NOMO-1 treated with DMSO at 0.1 percent for 48 hours (cell line): ENCODE data around the gene ARHGAP15.

Source experiments
- DNase-seq: peaks from one replicate; lab custom pipeline; 2025; ENCODE audit not compliant: unreplicated experiment; lab: John Stamatoyannopoulos, UW

Gene ARHGAP15

DNA sequence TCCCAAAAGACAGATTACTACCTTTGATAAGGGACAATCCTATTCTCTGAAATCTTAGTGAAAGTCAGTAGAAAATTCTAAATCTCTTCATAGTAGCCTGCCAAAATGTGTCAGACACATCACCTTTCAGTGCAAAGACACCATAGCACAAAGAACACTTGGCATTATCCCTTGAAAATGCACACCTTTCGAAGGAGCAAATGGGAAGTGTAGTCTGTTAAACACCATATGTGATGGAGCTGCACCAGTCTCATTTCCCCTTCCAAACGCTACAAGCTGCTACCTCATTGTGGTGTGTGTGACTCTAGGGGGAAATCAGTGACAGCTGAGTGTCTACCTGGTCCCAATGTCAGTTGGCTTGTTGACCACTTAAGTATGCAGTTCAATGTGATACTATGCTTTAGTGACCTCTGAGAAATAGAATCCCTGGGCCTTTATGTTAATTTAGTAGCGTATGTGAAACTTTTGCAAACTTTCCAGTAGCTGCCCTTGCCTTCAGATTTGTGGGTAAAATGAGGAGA is 551.7 kb downstream of the ARHGAP15 start:
- no peak for DNase-seq

DNA sequence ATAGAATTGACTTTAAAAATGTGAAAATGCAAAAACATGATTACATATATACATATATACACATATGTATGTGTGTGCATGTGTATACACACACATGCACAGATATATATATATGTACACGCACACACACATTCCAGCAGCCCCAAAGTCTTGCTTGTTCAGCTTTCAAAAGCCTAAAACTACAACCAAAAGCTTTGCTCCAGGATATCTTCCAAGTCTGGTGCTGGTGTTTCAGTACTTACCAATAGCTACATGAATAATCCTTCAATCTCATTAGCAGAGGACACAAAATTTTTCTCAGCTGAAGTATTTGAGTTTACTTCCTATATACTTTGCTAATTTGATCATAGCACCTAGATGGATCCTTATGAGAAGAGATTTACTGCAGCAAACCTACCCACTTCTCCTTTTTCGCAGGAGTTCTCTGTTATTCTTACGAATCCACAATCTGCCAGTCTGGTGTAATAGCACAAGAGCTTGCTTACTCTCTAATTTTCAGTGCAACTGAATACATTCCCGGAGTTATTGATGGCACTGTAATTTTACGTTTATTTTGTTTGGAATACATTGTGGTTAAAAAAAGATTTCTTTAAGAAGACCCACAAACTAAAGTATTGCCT is 553.3 kb downstream of the ARHGAP15 start:
- DNase-seq = peak; percentile 90

- DNase-seq = no peak
Measured at GRCh38 chr2:143683977-143684376, 554.8 kb downstream of the ARHGAP15 start.

GRCh38 chr2:143684551-143685320 is 555.5 kb downstream of the ARHGAP15 start:
- no peak for DNase-seq

- DNase-seq = no peak
Measured at GRCh38 chr2:143685421-143686078, 556.3 kb downstream of the ARHGAP15 start.

- DNase-seq = peak; percentile 30
Measured at GRCh38 chr2:143686585-143687164, 557.5 kb downstream of the ARHGAP15 start.

DNA sequence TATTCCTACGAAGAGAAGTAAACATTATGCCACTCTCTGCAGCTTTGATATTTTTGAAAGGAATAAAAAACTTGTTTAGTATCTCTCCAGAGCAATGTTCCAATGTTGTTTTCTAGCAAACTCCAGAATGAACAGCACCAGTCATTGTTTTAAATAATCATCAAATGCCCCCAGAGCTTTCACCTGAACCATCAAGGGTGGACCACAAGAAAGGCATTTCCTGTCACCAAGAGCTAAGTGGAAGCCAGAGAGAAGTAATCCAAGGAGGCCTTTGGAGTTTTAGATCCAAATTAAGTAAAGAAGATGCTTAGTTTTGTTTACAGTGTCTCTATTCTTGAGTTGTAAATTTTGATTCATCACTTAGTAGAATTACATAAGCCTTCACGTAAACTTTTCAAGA is 559.0 kb downstream of the ARHGAP15 start:
- DNase-seq = no peak

GRCh38 chr2:143688815-143689214 is 559.6 kb downstream of the ARHGAP15 start:
- DNase-seq = no peak

DNA sequence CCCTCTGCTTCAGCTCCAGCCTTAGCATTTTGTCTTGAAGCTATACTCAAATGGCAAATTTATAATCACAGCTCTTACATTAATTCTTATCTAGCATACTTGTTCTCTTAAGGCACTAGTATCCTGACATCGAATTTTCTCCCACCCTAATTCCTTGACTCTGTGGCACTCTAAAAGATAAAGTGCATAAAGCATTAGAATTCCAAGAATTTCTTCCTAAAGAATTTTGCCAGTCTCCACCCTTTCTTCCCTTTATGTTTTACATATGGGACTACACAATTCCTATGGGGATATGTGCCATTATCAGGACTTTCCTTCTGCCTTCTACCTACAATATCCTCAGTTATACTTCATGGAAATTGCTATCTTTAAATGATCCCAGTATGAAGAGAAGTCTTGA is 560.3 kb downstream of the ARHGAP15 start:
- no peak for DNase-seq

DNA sequence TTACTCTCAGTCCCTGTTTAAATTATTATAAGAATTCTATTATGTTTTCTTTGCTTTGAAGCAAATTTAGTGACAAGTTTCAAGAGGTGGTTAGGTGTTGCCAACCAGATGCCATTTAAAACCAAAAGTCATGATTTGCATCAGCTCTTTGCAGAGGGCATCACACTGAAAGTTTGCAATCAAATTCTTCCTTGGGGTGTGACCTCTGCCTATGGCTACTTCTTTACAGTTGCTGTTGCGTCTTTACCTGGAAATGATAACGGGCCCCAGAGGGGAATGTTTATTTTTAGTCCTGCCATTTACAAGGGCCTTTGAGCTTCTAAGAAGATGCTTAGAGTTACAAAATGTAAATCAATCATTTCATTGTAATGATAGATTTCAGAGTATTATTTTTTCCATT is 561.0 kb downstream of the ARHGAP15 start:
- no peak for DNase-seq

DNA sequence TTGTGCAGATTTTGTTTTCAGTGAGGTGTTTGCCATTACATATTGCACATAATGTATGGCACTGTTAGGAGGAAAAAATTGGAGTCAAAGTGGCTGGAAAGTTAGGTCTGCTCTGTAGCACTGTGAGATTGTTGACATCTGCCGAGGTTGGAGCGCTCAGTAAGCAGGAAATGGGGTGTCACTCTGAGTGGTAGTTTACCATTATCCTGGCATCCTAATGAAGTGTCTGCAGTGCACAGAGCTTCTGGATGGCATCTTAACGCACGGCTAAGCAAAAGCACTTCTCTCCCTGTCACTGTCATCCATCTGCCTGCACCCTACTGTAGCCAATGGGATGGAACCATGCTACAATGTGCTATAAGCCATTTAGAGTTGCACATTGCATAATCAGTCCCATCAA is 561.9 kb downstream of the ARHGAP15 start:
- DNase-seq = no peak

DNA sequence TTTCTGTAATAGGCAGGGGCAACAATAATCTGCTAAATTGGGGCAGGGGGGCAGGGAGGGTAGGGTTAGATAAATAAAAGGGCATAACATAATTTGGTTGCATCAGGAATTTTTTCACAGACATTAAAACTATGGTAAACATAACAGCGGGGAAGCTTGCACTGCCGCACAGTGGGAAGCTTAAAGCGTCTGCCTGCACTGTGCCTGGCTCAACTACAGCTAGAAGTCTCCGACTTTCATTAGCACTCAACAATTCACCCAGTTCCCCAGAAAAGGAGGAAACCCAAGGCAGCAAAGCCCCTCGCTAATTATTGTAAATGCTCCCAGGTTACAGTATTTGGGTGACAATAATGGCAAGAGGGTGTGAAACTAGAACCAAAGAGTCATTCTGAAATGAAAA is 562.9 kb downstream of the ARHGAP15 start:
- DNase-seq = no peak

DNA sequence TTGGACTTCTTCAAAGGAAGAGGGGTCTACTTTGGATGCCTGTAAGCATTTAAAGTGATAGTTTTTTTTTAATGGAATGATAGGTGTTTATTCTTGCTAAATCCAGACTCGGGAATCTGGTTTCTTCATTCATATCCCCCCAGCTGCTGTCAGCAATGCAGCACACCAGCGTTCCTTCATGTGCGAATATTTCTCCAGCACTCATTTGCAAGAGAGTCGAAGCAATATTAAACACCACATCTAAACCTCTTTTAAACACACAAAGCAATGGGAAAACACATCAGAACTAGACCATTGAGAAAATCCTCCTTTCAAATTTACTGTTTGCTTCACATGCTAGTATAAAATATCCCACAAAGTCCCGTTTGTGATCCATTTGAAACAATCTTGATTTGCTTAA is 563.7 kb downstream of the ARHGAP15 start:
- no peak for DNase-seq

DNA sequence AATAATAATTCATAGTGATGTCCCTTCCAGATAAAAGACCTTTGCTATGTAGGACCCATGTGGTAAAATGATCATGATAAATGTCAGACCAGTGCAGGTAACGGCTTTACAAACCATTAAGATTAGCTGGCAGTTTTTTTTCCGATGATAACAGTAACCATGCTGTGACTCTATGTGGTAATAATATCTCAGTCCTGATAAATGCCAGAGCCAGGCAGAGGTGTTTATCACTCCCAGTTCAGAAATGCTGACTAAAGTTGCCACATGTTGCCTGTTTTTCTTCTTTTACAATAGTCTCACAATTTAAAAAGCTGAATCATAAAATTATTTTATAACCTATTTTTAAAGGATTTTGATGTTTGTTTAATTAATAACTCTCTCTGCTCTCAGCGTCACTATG is 565.1 kb downstream of the ARHGAP15 start:
- no peak for DNase-seq

DNA sequence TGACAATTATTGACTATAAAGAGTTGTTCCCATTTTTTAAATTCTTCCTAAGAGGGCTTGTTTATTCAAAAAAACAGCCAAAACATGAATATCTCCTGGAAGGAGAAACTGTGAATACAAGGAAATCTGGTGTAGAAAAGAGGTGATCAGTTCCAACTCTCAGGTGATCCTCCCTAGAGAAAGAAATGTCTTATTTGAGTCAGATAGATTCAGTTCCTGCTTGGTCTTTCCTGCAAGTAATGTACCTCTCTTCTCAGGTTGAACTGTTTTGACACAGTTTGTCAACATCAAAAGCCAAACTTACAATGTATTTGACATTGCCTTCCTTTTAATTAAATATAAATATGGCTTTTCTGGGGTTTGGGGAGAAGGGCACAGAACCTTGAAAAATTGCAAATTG is 567.4 kb downstream of the ARHGAP15 start:
- no peak for DNase-seq

GRCh38 chr2:143697744-143698143 is 568.5 kb downstream of the ARHGAP15 start:
- DNase-seq = no peak

DNA sequence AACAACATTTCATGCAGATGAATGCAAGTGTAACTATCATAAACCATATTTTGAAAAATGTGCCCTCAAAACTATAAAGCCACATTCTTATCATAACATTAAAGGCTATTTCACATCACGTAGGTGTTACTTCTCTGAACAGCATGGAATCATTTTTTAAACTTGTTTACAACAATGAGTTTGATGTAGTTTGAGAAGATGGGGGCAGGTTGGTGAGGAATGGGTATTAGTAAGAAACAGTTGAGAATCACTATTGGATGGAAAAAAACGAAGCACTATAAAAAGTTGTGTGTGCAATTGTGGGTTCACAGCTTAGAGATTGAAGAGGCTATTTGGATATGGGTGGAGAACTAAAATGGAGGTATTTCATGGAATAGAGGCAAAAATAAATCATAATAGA is 569.1 kb downstream of the ARHGAP15 start:
- DNase-seq = no peak

DNA sequence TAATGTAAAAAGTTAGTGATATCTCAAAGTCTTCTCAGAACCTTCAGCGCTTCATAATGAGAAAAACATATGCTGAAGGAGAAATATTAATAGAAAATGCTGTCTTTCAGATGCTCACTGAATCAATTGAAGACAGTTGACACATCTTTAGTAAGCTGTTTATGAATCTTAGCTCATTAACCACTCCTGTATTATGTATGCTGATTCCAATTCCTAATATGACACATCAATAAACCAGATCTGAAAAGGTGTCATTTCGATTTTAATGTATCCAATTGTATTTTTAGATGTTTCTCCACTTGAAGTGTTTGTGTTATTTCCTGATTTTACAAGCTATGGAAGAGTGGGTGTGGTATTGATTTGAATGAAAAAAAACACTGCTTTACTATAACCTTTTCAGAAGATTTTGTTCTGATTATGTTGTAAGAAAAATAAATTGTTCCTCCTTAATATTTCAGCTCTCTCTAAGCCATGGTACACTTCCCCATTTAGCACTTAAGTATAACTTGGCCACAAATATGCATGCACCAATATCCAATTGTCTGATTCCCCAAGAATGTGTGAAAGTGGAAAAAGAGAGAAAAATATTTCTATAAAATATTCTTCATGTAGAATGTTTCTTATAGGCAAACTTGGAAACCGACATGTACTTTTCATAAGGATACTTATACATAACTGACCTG is 569.8 kb downstream of the ARHGAP15 start:
- DNase-seq = peak; percentile 22

- no peak for DNase-seq
Measured at GRCh38 chr2:143700865-143701264, 571.6 kb downstream of the ARHGAP15 start.

GRCh38 chr2:143701785-143702184 is 572.6 kb downstream of the ARHGAP15 start:
- no peak for DNase-seq

DNA sequence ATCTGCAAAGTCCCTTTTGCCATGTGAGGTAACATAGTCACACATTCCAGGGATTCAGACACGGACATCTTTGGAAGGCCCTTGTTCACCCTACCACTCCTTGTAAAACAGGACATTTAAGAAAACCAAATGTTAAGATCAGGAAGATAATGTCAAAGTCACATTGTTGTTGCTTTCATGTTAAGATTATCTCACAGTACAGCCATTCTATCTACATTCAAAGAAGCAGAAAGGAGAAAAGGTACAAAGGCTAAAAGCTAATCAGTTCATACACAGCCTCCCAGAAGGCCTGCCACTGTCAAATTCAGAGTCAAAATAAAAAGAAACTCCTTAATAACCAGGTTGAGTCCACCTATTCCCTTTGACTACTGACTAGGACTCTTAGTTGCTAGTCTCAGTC is 573.7 kb downstream of the ARHGAP15 start:
- DNase-seq = no peak
